K562 (cell line): Measurements from ENCODE around the gene TBXA2R. TPM values are rescaled to one million over a fixed set of nuclear protein-coding genes. Genes with fewer than 3 reads are reported as not detected.

Experiments
- ATF4 ChIP-seq: fragments of 450-650 bp; formaldehyde crosslinking; IDR thresholded peaks from 2 replicates; pipeline ENCODE4 v1.4.0; 2022; ENCODE audit warnings: mild to moderate bottlenecking, moderate library complexity
- CHD7 ChIP-seq: fragments of 200-600 bp; sonication (generic); IDR thresholded peaks from one replicate; pipeline ENCODE4 v1.6.1; 2012; ENCODE audit warnings: mild to moderate bottlenecking, low read depth, low read length, inconsistent platforms
- FOXM1 ChIP-seq, 2 experiments: fragments of 450-650 bp in 1 of 2; sonication (generic) in 1 of 2; formaldehyde crosslinking in 1 of 2; IDR thresholded peaks; 2 replicates each; pipeline versions ENCODE4 v1.6.1 to v1.9.0; 2017 to 2022; ENCODE audit warnings: low read depth in 2 of 2, mild to moderate bottlenecking in 2 of 2, missing genetic modification reagents in 1 of 2, moderate library complexity in 1 of 2
- MAX ChIP-seq: sonication (generic); formaldehyde crosslinking; IDR thresholded peaks from 2 replicates; pipeline ENCODE4 v1.9.0; 2022; ENCODE audit warnings: mild to moderate bottlenecking, missing genetic modification reagents
- NRF1 ChIP-seq, 2 experiments: fragments of 450-650 bp; IDR thresholded peaks in 1 of 2; conservative IDR thresholded peaks in 1 of 2; 2 replicates each; pipeline ENCODE4 v1.6.1; 2014; ENCODE audit warnings: mild to moderate bottlenecking in 2 of 2
- PCBP1 ChIP-seq: fragments of 200-400 bp; formaldehyde crosslinking; IDR thresholded peaks from 2 replicates; pipeline ENCODE4 v1.6.1; 2018; ENCODE audit warnings: mild to moderate bottlenecking, low read depth, low read length; ENCODE audit not compliant: poor library complexity, severe bottlenecking
- POLR2G ChIP-seq: fragments of 200-400 bp; formaldehyde crosslinking; IDR thresholded peaks from 2 replicates; pipeline ENCODE4 v1.6.1; 2017; ENCODE audit warnings: low read depth, mild to moderate bottlenecking, antibody characterized with exemption, low read length, moderate library complexity
- SUPT5H ChIP-seq: fragments of 450-650 bp; IDR thresholded peaks from 2 replicates; pipeline ENCODE4 v1.6.1; 2016
- ZBTB33 ChIP-seq: sonication (generic); formaldehyde crosslinking; IDR thresholded peaks from 2 replicates; pipeline ENCODE4 v1.8.1; 2023; ENCODE audit warnings: mild to moderate bottlenecking, missing genetic modification reagents
- ZBTB7A ChIP-seq: IDR thresholded peaks from 2 replicates; pipeline ENCODE4 v1.6.1; 2011; ENCODE audit warnings: low read depth, mild to moderate bottlenecking, low read length, moderate library complexity, borderline replicate concordance; ENCODE audit not compliant: control insufficient read depth
- ZNF584 ChIP-seq: fragments of 200-800 bp; sonication (Bioruptor generic); IDR thresholded peaks from 2 replicates; pipeline ENCODE4 v1.6.1; 2016; ENCODE audit warnings: low read depth, mild to moderate bottlenecking, missing genetic modification characterization, missing compliant biosample characterization
- polyA plus RNA-seq, 8 experiments: library from polyadenylated mRNA; depleted of rRNA in 4 of 8; stranded (reverse) in 5 of 8; unstranded in 3 of 8; fragments of >200 nt; fragmentation: Nextera tagmentation in 2 of 8; fragmentation: Illumina TruSeq in 1 of 8; extraction: Ambion mirVana in 2 of 8; extraction: Trizol in 1 of 8; gene quantifications; 2 replicates each; pipeline versions ENCODE4 v1.2.1 to v1.2.3, GENCODE V29; 2011 to 2014; ENCODE audit warnings: inconsistent platforms in 1 of 8, missing spikeins in 1 of 8
- total RNA-seq, 7 experiments: library from RNA; depleted of rRNA in 6 of 7; stranded (reverse); fragments of >200 nt in 6 of 7; fragmentation: Illumina TruSeq in 2 of 7; extraction: Trizol in 2 of 7; gene quantifications; 2 replicates each; pipeline versions ENCODE4 v1.2.1 to v1.2.3, GENCODE V29; 2011 to 2021; ENCODE audit warnings: low replicate concordance in 1 of 7

Gene TBXA2R
- total and polyA plus RNA-seq, 9 of the 15 experiments (the other 6 are each of a cell fraction or from before 2014, with no cell fraction given): 1.5 to 24.0 (median 2.8) TPM

- TF ChIP-seq ZBTB33 (CRISPR knock-in tag): peak; percentile 99
- no peak for TF ChIP-seq FOXM1 (IDR thresholded peaks at IDR 0.05; ENCODE audit: low read depth)
- TF ChIP-seq FOXM1 (CRISPR knock-in tag; IDR thresholded peaks at IDR 0.05; ENCODE audit: low read depth): no peak
- peak; percentile 95 for TF ChIP-seq PCBP1
- TF ChIP-seq MAX (CRISPR knock-in tag): 0 out of 2 replicates have a peak, but pooled peaks have one; percentile 13
- TF ChIP-seq ATF4: no peak
- TF ChIP-seq POLR2G: peak; percentile 70
- TF ChIP-seq CHD7: no peak
- TF ChIP-seq ZNF584 (CRISPR knock-in tag): no peak
- TF ChIP-seq NRF1 (conservative IDR thresholded peaks at IDR 0.05 in 1 of 2, IDR thresholded peaks at IDR 0.05 in 1 of 2): peak; percentile 22 to 53; a peak in 2 of 4 replicates
- peak; percentile 51; the same call in 1 of the 2 replicates for TF ChIP-seq ZBTB7A
- peak; percentile 25; the same call in 1 of the 2 replicates for TF ChIP-seq SUPT5H
These were observed 29.8 kb downstream of the TBXA2R start (continued) for GRCh38 chr19:3576696-3577443.
